ENCODE results near the gene NABP1.

The NABP1 gene

DNA sequence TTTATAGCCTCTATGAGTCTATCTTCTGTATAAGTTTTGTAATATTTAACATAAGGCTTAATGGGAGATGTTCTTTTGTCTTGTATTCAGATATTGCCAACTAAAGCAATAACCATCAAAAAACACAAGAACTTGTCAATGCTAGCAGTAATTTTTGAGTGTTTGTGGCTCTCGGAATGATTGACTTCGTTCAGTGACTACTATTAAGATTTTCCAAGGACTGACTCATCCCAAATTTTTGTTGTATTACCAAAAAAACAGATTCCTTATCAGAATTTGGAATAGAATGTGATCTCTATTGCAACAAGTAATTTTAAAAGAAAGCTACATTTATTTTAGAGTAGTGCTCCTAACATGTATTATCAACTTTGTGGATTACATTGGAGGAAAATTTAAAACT lies 8.1 kb downstream of the NABP1 start:
- no peak for DNase-seq (ENCODE audit: low read depth in 1 of 2, low spot score in 1 of 2)
- no peak overlapping the region for H3K4me3 ChIP-seq (replicated peaks; ENCODE audit: insufficient read depth, low read length)
- TF ChIP-seq, protein P1, sequence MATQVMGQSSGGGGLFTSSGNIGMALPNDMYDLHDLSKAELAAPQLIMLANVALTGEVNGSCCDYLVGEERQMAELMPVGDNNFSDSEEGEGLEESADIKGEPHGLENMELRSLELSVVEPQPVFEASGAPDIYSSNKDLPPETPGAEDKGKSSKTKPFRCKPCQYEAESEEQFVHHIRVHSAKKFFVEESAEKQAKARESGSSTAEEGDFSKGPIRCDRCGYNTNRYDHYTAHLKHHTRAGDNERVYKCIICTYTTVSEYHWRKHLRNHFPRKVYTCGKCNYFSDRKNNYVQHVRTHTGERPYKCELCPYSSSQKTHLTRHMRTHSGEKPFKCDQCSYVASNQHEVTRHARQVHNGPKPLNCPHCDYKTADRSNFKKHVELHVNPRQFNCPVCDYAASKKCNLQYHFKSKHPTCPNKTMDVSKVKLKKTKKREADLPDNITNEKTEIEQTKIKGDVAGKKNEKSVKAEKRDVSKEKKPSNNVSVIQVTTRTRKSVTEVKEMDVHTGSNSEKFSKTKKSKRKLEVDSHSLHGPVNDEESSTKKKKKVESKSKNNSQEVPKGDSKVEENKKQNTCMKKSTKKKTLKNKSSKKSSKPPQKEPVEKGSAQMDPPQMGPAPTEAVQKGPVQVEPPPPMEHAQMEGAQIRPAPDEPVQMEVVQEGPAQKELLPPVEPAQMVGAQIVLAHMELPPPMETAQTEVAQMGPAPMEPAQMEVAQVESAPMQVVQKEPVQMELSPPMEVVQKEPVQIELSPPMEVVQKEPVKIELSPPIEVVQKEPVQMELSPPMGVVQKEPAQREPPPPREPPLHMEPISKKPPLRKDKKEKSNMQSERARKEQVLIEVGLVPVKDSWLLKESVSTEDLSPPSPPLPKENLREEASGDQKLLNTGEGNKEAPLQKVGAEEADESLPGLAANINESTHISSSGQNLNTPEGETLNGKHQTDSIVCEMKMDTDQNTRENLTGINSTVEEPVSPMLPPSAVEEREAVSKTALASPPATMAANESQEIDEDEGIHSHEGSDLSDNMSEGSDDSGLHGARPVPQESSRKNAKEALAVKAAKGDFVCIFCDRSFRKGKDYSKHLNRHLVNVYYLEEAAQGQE (IDR thresholded peaks at IDR 0.05; ENCODE audit: insufficient replicate concordance, low read depth): no peak
- TF ChIP-seq, protein P2, sequence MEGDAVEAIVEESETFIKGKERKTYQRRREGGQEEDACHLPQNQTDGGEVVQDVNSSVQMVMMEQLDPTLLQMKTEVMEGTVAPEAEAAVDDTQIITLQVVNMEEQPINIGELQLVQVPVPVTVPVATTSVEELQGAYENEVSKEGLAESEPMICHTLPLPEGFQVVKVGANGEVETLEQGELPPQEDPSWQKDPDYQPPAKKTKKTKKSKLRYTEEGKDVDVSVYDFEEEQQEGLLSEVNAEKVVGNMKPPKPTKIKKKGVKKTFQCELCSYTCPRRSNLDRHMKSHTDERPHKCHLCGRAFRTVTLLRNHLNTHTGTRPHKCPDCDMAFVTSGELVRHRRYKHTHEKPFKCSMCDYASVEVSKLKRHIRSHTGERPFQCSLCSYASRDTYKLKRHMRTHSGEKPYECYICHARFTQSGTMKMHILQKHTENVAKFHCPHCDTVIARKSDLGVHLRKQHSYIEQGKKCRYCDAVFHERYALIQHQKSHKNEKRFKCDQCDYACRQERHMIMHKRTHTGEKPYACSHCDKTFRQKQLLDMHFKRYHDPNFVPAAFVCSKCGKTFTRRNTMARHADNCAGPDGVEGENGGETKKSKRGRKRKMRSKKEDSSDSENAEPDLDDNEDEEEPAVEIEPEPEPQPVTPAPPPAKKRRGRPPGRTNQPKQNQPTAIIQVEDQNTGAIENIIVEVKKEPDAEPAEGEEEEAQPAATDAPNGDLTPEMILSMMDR (IDR thresholded peaks at IDR 0.05; ENCODE audit: insufficient read depth, low read length): no peak
- TF ChIP-seq SPI1 (IDR thresholded peaks at IDR 0.05; ENCODE audit: borderline replicate concordance, low read depth): no peak
- TF ChIP-seq GABPA (IDR thresholded peaks at IDR 0.05; ENCODE audit: low read depth): no peak
- TF ChIP-seq POLR2AphosphoS5 (IDR thresholded peaks at IDR 0.05; ENCODE audit: low read depth): no peak
- no peak overlapping the region for H3K27ac ChIP-seq (replicated peaks)
- no peaks in the 10 kb centered on the region for H3K27me3 ChIP-seq (ENCODE audit: insufficient read depth, poor library complexity, severe bottlenecking)

DNA sequence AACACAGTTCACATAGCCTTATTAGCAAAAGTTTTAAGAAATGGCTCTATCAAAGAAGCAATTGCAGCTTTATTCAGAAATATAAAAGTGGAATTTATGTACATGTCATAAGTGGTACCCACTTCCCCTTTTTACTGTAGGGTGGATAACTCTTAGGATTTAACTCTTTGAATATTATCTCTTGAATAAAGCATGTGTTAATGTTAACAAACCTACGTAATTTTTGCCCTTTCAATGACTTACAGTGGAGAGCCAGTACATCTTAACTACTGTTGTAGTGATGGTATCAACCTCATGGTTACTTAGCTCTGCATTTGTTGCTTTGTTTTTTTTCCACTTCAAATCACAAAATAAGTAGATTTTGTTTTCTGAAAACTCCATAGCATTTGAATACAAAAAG lies 8.8 kb downstream of the NABP1 start:
- H3K4me3 ChIP-seq (replicated peaks; ENCODE audit: insufficient read depth, low read length): no peak overlapping the region
- H3K27me3 ChIP-seq (ENCODE audit: insufficient read depth, poor library complexity, severe bottlenecking): no peaks in the 10 kb centered on the region
- peak; percentile 87 for TF ChIP-seq SPI1 (IDR thresholded peaks at IDR 0.05; ENCODE audit: borderline replicate concordance, low read depth)
- TF ChIP-seq POLR2AphosphoS5 (IDR thresholded peaks at IDR 0.05; ENCODE audit: low read depth): no peak
- H3K27ac ChIP-seq (replicated peaks): no peak overlapping the region
- DNase-seq (ENCODE audit: low read depth in 1 of 2, low spot score in 1 of 2): no peak

DNA sequence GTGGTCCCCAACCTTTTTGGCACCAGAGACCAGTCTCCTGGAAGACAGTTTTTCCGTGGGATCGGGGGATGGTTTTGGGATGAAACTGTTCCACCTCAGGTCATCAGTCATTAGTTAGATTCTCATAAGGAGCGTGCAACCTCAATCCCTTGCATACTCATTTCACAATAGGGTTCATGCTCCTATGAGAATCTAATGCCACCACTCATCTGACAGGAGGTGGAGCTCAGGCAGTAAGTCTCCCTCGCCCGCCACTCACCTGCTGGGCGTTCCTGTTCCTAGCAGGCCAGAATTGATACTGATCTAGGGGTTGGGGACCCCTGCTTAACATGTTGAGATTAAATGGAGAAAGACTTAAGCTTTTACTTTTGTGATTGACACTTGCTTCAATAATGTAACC lies 9.9 kb downstream of the NABP1 start:
- TF ChIP-seq, protein P2 (IDR thresholded peaks at IDR 0.05; ENCODE audit: insufficient read depth, low read length): no peak
- no peak for TF ChIP-seq GABPA (IDR thresholded peaks at IDR 0.05; ENCODE audit: low read depth)
- no peak for TF ChIP-seq POLR2AphosphoS5 (IDR thresholded peaks at IDR 0.05; ENCODE audit: low read depth)
- TF ChIP-seq SPI1 (IDR thresholded peaks at IDR 0.05; ENCODE audit: borderline replicate concordance, low read depth): no peak
- TF ChIP-seq, protein P1 (IDR thresholded peaks at IDR 0.05; ENCODE audit: insufficient replicate concordance, low read depth): no peak
- no peak overlapping the region for H3K27ac ChIP-seq (replicated peaks)
- no peak for DNase-seq (ENCODE audit: low read depth in 1 of 2, low spot score in 1 of 2)

DNA sequence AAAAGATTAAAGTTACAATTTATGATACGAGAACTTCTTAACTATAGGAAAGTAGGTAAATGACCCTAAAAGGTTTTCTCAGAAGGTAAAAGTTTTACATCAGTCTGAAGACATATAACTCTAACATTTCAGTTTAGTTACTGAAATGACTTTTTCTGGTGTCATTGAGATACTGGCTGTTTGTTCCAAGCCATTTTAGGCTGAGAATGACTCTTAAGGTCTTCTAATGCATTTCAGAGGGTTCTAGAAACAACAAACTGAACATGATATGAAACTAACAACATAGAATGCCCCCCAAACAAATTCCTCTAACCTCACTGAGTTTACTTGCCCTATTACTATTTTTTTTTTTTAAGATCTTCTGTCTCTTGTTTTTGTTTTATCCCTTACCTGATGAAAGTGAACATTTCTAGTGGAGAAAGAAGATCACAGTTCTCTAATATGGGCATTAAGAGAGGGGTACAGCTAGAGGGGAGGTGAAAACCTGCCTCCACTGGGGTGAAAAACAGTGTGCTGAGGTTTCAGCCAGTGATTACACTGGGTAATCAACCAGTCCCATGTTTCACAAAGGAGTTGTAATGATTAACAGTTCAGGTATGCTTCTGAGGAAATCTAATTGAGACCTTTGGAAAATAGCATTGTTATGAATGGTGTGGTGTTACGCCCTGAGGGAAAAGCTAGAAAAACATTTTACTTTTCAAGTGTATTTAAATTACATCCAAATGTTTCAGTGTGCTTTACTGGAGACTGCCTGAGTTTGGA lies 11.2 kb downstream of the NABP1 start:
- TF ChIP-seq, protein P1 (IDR thresholded peaks at IDR 0.05; ENCODE audit: insufficient replicate concordance, low read depth): no peak
- TF ChIP-seq, protein P2 (IDR thresholded peaks at IDR 0.05; ENCODE audit: insufficient read depth, low read length): no peak
- TF ChIP-seq SPI1 (IDR thresholded peaks at IDR 0.05; ENCODE audit: borderline replicate concordance, low read depth) (no peak), POLR2AphosphoS5 (IDR thresholded peaks at IDR 0.05; ENCODE audit: low read depth) (no peak), GABPA (IDR thresholded peaks at IDR 0.05; ENCODE audit: low read depth) (no peak)
- no peak overlapping the region for H3K27ac ChIP-seq (replicated peaks)
- H3K4me3 ChIP-seq (replicated peaks; ENCODE audit: insufficient read depth, low read length): no peak overlapping the region
- H3K27me3 ChIP-seq (ENCODE audit: insufficient read depth, poor library complexity, severe bottlenecking): no peaks in the 10 kb centered on the region
- no peak for DNase-seq (ENCODE audit: low read depth in 1 of 2, low spot score in 1 of 2)

More for the DNA sequence above, 9.9 kb downstream of the NABP1 start:
- Histone ChIP-seq H3K27me3 (ENCODE audit: insufficient read depth, poor library complexity, severe bottlenecking) (no peaks in the 10 kb centered on the region), H3K4me3 (replicated peaks; ENCODE audit: insufficient read depth, low read length) (no peak overlapping the region)
